ENCODE data around the gene RNPS1.
"Not testable (repeated sequence)": the region's sequence is repeated elsewhere in the genome, so short reads cannot be mapped to it uniquely, and the experiment has no call there.

DNA sequence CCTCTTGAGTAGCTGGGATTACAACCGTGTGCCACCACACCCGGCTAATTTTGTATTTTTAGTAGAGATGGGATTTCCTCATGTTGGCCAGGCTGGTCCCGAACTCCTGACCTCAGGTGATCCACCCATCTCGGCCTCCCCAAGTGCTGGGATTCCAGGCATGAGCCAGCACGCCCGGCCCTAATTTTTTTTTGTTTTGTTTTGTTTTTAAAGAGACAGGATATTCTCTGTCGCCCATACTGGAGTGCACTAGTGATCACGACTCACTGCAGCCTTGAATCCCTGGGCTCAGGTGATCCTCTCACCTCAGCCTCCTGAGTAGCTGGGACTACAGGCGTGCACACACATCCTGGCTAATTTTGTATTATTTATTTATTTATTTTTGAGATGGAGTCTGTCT lies 27.6 kb downstream of the RNPS1 start:
- not testable (repeated sequence) for TF ChIP-seq POLR2A, POLR2AphosphoS5 (IDR thresholded peaks at IDR 0.05)
- TF ChIP-seq, protein P1, sequence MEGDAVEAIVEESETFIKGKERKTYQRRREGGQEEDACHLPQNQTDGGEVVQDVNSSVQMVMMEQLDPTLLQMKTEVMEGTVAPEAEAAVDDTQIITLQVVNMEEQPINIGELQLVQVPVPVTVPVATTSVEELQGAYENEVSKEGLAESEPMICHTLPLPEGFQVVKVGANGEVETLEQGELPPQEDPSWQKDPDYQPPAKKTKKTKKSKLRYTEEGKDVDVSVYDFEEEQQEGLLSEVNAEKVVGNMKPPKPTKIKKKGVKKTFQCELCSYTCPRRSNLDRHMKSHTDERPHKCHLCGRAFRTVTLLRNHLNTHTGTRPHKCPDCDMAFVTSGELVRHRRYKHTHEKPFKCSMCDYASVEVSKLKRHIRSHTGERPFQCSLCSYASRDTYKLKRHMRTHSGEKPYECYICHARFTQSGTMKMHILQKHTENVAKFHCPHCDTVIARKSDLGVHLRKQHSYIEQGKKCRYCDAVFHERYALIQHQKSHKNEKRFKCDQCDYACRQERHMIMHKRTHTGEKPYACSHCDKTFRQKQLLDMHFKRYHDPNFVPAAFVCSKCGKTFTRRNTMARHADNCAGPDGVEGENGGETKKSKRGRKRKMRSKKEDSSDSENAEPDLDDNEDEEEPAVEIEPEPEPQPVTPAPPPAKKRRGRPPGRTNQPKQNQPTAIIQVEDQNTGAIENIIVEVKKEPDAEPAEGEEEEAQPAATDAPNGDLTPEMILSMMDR (IDR thresholded peaks at IDR 0.05), result not testable (repeated sequence)

Measured in prostate gland (tissue), 2 donors.